Activated T-cell treated with anti-CD3 and anti-CD28 coated beads, Interleukin-2, amount 50 U/mL, for 1 hour (primary cell): ENCODE measurements around the gene CPNE6.

Experiments used
- DNase-seq: peaks from one replicate; pipeline ENCODE4 v3.0.0-alpha.2; 2020

The CPNE6 gene

DNA sequence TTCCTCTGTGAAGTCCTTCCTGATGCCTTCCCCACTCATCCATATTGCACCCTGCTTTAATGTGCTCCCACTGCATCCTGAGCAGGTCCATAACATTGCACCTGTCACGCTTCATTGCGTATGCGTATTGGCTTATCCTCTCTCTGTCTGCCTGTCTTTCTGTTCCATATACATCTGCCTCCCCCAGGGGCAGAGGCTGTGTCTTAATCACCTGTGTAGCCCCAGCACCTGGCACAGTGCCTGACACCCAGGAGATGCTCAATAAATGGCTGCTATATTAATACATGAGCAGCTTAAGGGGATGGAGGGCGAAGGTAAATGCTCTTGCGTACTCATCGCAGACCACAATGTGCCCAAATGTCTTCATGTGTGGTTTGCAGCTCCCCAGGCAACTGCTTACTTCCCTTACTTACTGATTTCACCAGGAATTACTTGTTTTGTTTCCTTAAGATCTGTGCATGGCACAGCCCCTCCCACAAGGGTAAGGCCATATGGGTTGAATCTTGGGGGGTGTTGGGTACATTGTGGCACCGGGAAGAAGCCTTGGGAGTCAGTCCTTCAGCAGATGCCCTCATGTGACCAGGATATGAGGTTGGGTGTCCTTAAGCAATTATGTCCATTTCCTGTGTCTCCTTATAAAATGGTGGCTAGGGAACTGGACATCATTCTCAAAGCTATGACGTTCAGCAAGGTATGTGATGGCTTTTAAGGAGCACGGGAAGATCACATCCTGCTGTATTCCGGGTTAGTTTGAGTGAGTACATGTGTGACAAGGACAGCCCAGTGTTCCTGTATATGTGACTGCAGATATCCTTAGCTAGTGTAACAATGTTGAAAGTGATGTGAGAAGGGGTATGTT is 848 bp upstream of the CPNE6 start:
- no peak for DNase-seq

DNA sequence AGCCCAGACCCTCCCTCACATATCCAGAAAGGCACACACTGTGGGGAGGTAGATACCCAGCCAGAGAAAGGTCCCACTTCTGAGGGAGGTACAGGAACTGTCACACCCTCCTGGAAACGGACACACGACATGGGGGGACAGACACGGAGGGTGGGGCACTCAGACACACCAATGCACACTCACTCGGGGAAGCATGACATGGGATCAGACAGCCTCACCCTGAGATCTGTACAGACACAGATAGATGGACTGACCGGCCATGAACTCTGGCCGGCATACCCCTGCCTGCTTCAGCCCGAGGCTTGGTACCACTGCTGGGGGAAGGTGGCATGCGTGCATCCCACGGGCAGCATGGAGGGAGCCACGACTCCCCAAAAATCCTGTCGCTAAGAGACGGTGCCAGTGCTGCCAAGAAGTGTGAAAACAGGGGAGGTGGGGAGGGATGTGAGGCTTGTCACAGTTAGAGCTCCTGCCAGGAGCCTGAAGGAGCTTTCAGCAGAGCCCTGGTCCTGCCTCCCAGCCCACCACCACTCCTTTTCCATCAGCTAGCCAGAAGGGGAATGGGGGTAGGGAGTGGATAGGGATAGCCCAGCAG is 571 bp downstream of the CPNE6 start:
- no peak for DNase-seq

DNA sequence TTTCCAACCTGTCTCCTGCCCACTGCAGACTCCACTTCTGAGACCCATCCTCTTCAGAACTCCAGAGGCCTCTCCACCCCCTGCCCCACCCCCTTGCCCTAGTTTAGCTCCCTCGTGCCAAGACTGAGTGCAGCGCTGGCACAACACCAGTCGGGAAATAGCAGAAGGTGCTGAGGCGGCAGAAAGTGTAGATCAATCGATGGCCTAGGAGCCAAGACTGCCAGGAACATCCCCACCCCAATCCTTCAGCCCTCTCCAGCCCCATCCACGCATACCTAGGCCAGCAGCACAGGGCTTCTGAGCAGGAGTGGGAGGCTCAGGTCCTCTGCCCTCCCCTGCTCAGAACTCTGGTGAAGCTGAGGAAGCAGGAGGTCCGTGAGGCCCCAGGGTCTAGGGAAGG is 1.1 kb downstream of the CPNE6 start:
- DNase-seq = no peak

DNA sequence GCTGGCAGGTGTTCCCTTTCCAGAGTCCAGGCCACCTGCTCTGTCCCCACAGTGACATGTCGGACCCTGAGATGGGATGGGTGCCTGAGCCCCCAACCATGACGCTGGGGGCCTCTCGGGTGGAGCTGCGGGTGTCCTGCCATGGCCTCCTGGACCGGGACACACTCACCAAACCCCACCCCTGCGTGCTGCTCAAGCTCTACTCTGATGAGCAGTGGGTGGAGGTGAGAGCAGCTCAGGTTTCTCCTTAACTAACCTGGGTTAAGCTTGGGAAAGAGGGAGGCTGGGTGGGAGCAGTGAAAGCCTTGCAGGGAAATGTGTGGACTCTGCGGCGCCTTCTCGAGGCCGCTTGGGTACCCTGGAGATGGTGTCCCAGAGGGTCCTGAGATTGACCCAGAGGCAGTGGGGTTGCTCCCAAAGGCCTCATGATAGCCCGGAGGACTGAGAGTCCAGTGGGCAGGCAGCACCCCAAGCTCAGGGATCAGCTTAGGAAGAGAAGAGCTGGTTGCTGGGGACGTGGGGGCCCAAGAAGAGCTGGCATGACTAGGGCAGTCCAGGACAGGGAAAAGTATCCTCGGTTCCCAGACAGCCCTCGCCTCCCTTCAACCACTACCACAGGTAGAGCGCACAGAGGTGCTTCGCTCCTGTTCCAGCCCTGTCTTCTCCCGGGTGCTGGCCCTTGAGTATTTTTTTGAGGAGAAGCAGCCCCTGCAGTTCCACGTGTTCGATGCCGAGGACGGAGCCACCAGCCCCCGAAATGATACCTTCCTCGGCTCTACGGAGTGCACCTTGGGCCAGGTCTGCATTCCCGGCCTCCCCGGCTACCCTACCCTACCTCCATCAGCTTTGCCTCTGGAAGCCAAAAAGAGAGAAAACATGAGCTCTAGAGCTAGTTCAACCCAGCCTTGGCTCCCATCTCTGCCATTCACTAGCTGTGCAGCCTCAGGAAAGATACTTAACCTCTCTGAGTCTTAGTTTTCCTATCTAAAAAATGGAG is 1.8 kb downstream of the CPNE6 start:
- DNase-seq = no peak

DNA sequence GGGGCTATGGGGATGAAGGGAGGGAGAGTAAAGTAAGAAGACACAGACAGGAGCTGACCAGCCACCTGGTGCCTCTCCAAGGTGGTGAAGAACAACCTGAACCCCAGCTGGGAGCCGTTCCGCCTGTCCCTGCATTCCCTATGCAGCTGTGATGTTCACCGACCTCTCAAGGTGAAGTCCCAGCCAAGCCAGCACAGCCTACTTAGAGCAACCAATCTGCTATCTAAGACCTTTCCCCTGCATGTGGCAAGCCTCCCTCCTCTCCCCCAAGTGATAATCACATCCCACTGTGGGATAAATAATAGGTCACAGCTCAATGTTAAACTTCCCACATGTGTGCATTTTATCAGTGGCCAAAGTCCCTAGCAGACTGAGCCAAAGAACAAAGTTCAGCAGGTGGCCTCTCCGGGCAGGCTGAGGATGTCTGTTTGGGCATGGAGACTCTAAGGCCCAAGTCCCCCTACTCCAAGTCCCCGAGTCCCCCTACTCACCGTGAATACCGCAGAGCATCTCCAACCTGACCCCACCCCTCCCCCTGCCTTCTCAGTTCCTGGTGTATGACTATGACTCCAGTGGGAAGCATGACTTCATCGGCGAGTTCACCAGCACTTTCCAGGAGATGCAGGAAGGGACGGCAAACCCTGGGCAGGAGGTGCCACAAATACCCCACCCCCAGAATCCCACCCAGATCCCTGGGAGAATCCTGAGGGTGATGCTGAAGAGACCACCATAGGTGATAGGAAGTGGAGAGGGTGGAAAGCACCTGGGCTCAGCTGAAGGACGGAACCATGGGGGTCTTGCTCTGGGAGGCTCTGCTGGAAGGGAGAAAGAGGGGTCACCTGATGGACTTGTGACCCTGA is 3.5 kb downstream of the CPNE6 start:
- DNase-seq = no peak

DNA sequence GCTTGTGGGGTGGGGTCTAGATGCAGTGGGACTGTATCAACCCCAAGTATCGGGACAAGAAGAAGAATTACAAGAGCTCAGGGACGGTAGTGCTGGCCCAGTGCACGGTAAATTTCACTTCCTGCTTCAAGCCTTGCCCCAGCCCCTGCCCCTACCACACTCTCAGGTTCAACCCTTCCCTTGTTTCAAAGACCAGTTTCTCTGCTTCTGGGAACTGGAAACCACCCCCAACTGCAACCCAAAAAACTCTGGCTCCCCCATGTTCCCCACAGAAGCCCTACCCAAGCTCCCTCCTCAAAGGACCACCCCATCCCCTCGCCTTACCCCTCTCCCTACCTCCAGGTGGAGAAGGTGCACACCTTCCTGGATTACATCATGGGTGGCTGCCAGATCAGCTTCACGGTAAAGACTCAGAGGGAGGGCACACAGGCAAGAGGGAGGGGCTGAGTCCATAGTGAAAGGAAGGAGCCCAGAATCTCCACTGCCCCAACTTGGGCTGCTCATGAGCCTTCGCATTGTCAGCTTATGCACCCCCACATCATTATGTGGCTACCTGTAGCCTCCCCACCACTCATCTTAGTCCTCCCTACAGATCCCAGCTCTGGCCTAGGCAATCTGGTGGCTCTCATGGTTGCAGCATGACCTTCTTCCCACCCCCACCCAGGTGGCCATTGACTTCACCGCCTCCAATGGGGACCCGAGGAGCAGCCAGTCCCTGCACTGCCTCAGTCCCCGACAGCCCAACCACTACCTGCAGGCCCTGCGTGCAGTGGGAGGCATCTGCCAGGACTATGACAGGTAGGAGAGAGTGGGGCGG is 4.3 kb downstream of the CPNE6 start:
- no peak for DNase-seq

DNA sequence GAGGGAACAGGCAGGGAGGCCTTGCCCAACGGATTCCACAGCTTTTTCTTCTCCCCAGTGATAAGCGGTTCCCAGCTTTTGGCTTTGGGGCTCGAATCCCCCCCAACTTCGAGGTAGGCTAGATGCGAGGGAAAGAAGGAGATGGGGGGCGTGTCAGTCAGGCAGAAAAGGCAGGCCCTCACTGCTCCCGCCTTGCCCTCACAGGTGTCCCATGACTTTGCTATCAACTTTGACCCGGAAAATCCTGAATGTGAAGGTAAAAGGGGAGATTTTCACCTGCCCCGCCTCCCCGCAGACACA is 4.9 kb downstream of the CPNE6 start:
- no peak for DNase-seq

DNA sequence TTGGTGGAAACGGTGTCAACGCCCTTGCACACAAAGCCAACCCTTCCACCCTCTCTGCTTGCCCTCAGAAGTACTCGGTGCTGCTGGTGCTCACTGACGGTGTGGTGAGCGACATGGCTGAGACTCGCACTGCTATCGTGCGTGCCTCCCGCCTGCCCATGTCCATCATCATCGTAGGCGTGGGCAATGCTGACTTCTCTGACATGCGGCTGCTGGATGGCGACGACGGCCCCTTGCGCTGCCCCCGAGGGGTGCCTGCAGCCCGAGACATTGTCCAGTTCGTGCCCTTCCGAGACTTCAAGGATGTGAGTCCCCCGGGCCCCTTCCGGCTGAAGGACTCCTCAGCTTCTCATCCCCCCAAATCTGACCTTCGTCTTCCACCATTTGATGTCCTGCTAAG is 5.7 kb downstream of the CPNE6 start:
- DNase-seq = no peak

DNA sequence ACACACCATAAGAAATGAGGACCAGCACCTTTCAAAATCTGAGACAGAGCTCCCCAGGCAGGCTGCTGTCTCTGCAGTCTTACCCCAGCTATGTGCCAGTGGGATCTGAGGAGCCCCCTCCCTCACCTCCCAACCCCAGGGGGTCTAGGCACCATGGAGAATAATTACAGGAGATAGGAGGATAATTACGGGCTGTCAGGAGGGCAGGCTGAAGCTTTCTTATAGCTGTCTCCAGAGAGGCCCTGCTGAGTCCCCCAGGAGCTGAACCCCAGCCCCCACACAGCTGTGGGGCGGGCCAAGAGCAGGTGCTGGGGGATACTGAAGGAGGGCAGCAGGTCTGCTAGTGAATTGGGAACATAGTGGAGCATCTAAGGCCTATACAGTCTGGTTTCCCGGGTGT is 6.8 kb downstream of the CPNE6 start:
- DNase-seq = no peak

DNA sequence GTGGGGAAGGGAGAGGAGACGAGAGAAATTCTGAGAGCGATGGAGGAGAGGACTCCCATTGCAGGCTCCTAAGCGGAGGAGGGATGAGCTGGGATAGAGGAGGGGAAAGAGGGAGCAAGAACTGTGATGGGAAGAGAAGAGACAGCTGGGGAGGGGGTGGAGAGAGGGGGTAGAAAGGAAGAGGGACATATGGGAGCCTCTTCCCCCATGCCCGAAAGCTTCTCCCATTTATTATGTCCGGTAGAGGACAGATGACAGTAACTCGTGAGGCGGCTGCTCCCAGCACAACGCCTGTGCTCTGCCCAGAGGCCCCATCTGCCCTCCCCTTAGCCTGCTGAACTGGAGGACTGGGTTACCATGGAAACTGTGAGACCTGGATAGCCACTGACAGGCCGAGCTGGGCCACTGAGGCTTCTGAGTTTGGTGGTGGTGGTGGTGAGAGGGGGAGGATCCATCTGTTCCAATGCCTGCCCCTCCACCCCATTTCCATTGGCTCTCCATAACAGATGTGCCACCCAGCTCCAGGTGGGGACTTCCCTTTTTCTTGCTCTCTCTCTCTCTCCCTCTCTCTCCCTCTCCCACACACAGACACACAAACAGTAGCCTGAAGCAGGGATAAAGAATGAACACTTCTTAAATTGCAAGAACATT is 8.3 kb downstream of the CPNE6 start:
- no peak for DNase-seq

DNA sequence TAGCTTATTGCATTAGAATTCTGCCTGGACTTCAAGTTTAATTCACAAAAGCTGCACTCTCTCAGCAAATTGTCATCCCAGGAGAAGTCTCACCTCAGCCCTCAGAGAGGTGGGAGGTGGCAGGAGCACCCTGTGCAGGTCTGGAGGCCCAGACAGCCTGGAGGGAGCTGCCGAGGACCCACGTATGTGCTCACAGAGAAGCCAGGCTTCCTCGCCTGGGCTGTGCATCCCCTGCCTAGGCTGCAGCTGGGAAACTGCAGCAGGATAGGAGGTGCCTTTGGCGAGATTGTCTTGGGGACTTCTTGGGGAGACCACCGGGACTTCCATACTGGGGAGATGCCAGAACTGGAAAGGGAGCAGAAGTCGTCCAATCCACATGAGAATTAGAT is 8.8 kb downstream of the CPNE6 start:
- no peak for DNase-seq

DNA sequence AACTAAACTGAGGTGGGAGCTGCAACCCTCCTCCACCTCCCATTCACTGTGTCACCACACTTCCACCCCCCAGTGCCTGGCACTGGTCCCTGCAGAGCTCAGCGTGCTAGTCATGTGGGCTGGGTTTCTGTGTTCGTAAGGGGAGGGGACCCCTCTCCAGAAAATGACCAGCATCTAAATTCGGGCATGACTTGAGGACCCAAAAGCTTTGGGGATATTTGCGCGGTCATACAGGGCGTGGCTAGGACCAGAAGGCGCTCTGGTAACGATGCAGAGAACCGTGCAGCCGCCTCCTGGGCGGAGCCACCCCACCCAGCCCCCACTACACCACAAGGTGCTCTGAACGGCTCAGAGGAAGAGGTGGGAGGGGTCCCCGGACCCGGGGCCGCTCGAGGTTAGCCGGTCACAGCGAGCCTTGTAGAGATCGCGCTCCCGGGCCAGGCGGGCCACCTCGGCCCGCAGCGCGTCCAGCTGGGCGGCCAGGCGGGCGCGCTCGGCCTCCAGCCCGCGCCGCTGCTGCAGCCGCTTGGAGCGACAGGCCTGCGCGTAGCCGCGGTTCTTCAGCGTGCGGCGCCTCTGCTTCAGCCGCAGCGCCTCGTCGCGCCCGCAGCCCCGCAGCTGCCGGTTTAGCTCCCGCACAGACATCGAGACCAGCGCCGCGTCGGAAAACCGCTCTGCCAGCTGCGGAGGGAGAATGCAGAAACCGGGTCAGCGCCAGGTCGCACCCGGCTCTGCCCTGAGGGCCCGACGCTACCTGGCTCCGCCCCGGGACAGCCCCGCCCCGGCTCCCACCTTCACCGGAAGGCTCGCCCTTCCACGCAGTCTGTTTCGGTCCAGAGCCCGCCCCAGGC is 9.8 kb downstream of the CPNE6 start:
- peak; percentile 73 for DNase-seq

DNA sequence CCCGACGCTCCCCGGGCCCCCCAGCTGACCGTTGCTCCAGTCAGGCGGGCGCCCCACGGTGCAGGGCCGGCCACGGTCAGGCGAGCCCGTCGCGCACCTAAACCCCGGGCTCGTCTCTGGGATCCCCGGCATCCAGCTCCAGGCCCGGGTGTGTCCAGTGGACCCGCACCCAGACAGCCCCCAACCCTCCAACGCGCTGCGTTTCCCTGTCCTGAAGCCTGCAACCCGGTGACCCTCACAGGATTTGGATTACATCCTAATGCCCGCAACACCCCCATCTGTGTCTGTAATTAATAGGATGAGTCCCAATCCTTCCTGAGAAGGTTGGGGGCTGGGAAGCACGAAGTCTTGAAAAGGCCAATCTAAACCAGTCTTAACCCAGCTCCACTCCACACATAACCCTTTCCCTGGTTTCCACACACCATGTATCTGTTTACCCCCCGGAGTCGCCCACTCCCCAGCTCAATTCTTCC is 10.4 kb downstream of the CPNE6 start:
- no peak for DNase-seq

DNA sequence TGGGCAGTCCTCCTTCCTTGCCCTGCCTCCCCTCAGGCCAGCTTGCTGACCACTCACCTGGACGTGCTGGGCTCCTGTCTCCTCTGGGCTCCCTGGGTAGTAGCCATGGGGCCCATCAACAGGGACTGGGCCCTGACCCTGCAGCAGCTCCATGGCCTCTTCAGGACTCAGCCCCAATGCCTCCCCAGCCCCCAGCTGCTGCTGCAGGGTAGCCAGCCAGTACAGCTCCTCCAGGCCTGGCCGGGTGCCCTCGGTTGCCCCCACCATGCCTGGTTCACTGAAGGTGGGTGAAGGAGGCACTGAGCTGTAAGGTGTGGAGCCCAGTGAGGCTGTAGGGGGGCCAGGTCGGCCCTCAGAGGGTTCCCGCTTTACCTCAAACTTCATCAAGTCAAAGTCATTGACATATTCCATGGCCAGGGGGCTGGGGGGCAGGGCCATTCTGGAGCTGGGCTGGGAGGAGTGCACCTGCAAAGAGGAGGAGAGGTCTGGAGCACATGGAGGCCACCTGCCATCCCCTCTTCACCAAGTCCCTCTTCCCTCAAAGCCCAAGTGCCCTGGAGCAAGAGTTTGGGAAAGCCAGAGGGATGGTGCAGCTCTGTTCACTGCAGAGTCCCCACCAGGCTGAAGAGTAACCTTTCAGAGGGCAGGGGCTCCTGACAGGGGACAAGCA is 11.2 kb downstream of the CPNE6 start:
- no peak for DNase-seq

DNA sequence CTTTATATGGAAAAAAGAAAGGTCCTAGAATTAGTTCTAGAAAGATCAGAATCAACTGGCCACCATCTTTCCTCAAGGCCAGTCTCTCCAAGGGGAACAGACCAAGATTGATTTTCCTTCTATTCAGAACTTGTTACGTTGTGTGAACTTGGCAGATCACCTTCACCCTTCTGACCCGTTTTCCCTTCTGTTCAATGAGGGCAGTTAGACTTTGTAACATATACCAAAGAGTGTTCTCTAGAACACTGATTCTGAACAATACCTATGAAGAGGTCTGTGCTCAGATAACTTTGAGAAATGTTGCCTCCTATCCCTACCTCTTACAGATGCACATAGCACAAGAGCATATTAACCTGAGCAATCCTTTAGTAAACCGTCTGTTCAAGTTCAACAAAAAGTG is 12.1 kb downstream of the CPNE6 start:
- no peak for DNase-seq

DNA sequence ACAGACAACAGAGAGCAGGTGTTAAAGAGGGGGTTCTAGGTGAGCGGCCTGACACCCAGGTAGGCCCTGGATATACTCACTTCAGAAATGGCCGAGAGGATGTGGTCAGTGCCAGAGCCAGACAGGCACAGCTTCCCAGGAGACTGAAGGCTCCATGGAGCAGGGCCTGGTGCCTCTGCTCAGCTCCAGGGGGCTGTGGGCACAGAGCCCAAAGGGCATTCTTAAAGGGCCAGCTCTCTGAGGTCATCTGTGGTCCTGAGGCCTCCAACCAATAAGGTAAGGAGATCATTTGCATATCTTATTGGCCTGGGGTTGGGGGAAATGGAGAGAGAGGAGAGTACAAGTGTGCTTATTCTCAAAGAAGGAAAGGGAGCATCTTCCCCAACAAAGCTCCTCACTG is 13.1 kb downstream of the CPNE6 start:
- DNase-seq = no peak

DNA sequence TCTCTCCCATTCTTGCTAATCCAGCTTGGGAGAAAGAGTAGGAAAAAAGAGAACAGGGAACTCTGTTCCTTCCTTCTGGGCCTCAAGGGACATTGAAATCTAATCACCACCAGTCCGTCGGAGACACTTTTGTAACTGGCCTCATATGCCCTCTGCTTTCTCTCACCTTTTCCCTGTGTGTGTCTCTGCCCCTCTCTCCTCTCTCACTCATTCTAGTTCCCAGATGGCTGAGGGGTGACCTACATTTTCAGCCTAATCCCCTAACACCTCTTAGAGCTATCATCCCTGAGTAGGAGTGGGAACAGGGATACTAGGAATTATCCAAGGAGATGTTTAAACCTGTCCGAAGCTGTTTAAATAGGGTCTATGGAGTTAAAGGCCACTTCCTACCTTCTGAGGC is 13.9 kb downstream of the CPNE6 start:
- DNase-seq = no peak

DNA sequence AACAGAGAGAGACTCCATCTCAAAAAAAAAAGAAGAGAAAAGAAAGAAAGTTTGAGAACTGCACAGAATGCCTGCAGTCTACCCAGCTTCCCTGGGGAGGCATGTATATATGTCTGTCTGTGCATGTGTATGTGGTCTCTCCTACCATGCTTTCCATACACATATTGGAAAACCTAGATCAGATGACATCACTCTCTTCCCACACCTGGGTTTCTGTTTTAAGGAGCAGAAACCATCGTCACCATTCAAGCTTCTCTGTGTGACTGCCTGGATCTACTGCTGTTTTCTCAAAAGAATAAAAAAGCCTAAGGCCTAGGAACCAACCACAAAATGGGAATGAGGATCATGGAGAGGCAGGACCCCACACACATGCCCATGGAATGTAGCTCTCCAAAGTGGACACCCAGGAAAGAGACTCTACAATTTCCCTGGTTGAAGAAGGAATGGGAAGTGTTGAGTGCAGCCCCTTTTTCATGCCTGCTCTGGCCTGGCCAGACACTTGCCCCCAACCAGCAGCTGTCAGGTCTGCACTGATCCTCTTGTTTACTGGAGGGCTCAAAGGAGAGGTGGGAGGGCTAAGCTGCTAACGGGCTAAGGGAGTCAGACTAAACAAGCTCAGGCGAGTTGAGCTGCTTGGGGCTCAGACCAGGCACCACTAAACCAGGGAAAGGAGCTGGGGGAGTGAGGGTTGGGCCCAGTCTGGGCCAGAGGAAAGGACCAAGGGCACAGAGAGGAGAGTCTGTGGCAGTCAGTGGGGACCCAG is 15.0 kb downstream of the CPNE6 start:
- no peak for DNase-seq

DNA sequence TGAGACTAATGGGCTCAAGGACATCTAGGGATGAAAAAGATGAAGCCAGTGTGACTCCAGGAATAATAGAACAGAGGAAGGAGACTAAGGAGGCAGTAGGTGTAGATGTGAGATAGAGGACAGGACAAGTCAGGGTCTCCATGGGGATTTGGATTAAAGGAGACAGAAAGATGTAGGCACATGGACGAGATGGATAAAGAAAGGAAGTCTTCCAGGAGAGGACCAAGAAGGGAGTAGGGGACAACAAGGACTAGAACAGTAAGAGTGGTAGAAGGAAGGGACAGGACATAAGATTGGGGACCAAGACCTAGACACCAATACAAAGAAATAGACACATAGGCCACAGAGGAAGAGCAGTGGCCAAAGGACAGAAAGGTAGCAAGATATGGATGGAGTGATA is 15.6 kb downstream of the CPNE6 start:
- no peak for DNase-seq
